ENCODE results near the gene USP35. TPM values are rescaled to one million over a fixed set of nuclear protein-coding genes. Genes with fewer than 3 reads are reported as not detected.

The USP35 gene
- polyA plus RNA-seq, 1 experiment, result 6.3 TPM

DNA sequence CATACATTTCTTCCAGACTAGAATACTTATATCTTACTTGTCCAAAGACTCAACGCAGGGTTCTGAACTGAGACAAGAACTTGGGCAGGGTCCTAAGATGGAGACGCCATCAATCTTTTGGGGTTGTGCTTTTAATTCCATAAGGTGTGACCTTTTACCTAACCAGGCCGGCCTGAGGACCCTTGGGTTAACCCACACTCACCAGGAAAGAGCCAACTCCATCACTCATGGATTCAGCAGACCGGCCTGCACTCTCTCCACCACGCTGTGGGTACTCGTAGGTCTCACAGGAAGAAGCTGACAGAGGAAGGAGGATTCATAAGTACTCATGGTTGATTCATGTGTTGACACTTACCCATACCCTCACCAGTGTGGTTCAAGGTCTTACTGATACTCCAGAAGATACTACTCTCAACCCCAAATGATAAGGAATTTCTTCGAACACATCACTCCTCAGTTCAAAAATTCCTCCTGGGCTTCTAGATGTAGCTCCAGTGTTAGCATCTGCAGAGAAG is 36.2 kb downstream of the USP35 start:
- Histone ChIP-seq H3K27me3 (ENCODE audit: control insufficient read depth, insufficient read depth, low read length) (no peaks in the 10 kb centered on the region), H3K36me3 (ENCODE audit: control insufficient read depth, insufficient read depth, low read length) (peaks cover 14% of the 10 kb centered on the region), H3K4me3 (ENCODE audit: low read depth, low read length) (no peak overlapping the region)
- TF ChIP-seq, protein P1, sequence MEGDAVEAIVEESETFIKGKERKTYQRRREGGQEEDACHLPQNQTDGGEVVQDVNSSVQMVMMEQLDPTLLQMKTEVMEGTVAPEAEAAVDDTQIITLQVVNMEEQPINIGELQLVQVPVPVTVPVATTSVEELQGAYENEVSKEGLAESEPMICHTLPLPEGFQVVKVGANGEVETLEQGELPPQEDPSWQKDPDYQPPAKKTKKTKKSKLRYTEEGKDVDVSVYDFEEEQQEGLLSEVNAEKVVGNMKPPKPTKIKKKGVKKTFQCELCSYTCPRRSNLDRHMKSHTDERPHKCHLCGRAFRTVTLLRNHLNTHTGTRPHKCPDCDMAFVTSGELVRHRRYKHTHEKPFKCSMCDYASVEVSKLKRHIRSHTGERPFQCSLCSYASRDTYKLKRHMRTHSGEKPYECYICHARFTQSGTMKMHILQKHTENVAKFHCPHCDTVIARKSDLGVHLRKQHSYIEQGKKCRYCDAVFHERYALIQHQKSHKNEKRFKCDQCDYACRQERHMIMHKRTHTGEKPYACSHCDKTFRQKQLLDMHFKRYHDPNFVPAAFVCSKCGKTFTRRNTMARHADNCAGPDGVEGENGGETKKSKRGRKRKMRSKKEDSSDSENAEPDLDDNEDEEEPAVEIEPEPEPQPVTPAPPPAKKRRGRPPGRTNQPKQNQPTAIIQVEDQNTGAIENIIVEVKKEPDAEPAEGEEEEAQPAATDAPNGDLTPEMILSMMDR (IDR thresholded peaks at IDR 0.05; ENCODE audit: insufficient read depth, low read depth, low read length), result no peak
- POLR2A ChIA-PET, result no interaction called here
- DNase-seq (ENCODE audit: low read depth), result no peak
- CTCF ChIA-PET, result interaction anchor here (1.0 to 5.1 kb wide), 3 partner anchors 29 to 340 kb away, joined by 3 to 47 read pairs (median 4); no protein-coding TSS in a partner anchor

DNA sequence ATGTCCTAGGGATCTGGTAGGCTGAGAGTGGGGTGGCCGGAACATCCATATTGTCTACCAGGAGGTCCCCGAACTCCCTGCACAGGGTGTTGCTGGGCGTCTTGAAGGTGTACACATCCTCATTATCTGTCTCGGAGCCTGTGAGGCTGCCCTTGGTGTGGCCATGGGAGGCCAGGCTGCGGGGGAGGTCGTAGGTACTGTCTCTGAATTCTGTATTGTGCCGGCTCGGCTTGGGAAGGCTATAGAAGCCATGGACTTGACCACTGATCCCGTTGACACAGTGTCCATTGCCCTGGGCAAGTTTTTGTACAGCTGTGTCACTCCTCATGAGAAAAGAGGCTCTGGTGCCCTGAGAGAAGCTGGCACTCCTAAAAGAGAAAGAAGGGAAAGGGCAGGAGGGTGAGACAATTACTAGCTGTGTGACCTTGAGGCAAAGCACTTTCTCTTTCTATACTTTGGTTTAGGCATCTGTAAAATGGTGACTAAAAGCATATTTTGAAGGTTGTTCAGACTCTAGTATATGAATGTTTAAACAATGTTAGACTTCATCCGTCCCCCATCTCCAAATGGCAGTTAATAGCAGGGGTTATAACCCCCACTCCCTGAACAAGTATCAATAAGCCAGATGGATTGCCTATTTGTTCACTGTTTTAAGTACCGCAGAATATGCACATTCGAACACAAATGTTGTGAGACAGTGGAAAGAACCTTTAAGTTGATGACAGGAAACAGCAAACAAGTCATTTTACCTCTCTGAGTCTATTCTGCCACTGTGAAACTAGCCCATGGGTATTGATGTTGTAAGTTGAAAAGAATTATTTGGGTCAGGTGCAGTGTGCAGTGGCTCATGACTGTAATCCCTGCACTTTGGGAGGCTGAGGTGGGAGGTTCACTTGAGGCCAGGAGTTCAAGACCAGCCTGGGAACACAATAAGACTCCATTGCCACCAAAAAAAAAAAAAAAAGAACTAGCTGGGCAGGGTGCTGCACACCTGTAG is 38.3 kb downstream of the USP35 start:
- ChIA-PET POLR2A (interaction anchor here (0.7 kb wide), 1 partner anchor 185 kb away, joined by 16 read pairs; no protein-coding TSS in a partner anchor), CTCF (interaction anchor here (1.0 to 5.1 kb wide), 9 partner anchors 9 to 338 kb away, joined by 3 to 47 read pairs (median 7); partner anchors contain the start of gene GAB2)
- no peak overlapping the region for H3K4me3 ChIP-seq (ENCODE audit: low read depth, low read length)

DNA sequence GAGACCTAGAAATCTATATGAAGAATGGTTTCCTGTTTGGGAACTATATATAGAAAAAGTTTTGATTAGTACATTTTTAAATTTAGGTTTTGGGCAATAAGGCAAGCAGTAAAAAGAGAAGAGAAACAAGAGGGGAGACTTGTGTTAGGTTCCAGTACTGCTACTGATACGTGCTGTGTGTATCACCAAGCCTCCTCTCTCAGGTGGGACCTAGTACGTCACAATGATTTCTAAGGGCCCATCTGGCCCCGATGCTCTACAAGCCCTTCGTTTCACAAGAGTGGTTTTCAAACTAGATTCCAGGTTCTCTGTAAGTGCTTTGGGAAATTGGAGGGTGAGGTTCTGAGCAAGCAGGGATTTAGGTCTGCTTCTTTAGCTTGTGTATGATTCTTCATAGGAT is 39.2 kb downstream of the USP35 start:
- H3K36me3 ChIP-seq (ENCODE audit: control insufficient read depth, insufficient read depth, low read length), result peaks cover 10% of the 10 kb centered on the region; the same call in 1 of the 2 replicates
- ChIA-PET CTCF (interaction anchor here (0.8 to 5.1 kb wide), 16 partner anchors 10 to 418 kb away, joined by 3 to 47 read pairs (median 4); partner anchors contain the start of gene GAB2), POLR2A (interaction anchor here (0.7 kb wide), 1 partner anchor 184 kb away, joined by 16 read pairs; no protein-coding TSS in a partner anchor)
- DNase-seq (ENCODE audit: low read depth), result no peak
- TF ChIP-seq, protein P1 (IDR thresholded peaks at IDR 0.05; ENCODE audit: insufficient read depth, low read depth, low read length), result no peak
- no peak overlapping the region for H3K4me3 ChIP-seq (ENCODE audit: low read depth, low read length)
- H3K27me3 ChIP-seq (ENCODE audit: control insufficient read depth, insufficient read depth, low read length), result no peaks in the 10 kb centered on the region

More for the DNA sequence above, 38.3 kb downstream of the USP35 start:
- peaks cover 12% of the 10 kb centered on the region; the same call in 1 of the 2 replicates for H3K36me3 ChIP-seq (ENCODE audit: control insufficient read depth, insufficient read depth, low read length)
- no peaks in the 10 kb centered on the region for H3K27me3 ChIP-seq (ENCODE audit: control insufficient read depth, insufficient read depth, low read length)
- TF ChIP-seq, protein P1 (IDR thresholded peaks at IDR 0.05; ENCODE audit: insufficient read depth, low read depth, low read length), result no peak
- no peak for DNase-seq (ENCODE audit: low read depth)

DNA sequence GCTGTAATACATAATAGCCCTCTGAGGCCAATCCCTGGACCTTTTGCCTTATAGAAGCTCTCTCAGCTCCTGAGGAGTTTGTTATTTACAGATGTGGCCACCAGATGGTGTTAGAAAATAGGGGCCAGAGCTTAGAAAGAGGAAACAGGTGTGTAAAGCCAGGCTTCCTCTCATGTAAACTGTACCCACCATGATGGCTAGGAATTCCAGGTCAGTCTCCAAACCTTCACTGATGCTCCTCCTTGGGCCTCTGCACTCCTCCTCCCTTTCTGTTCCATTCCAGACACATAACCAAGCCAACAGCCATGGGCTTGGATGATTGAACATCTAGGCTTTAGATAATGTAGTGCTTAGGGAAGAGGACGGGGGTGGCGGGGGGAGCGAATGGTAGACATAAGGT is 39.7 kb downstream of the USP35 start:
- CTCF ChIA-PET, result interaction anchor here (0.8 to 5.1 kb wide), 16 partner anchors 10 to 418 kb away, joined by 3 to 47 read pairs (median 4); partner anchors contain the start of gene GAB2
- Histone ChIP-seq H3K36me3 (ENCODE audit: control insufficient read depth, insufficient read depth, low read length) (peaks cover 9% of the 10 kb centered on the region; the same call in 1 of the 2 replicates), H3K4me3 (ENCODE audit: low read depth, low read length) (no peak overlapping the region), H3K27me3 (ENCODE audit: control insufficient read depth, insufficient read depth, low read length) (no peaks in the 10 kb centered on the region)
- no peak for DNase-seq (ENCODE audit: low read depth)
- POLR2A ChIA-PET, result no interaction called here
- TF ChIP-seq, protein P1 (IDR thresholded peaks at IDR 0.05; ENCODE audit: insufficient read depth, low read depth, low read length), result peak; percentile 53

DNA sequence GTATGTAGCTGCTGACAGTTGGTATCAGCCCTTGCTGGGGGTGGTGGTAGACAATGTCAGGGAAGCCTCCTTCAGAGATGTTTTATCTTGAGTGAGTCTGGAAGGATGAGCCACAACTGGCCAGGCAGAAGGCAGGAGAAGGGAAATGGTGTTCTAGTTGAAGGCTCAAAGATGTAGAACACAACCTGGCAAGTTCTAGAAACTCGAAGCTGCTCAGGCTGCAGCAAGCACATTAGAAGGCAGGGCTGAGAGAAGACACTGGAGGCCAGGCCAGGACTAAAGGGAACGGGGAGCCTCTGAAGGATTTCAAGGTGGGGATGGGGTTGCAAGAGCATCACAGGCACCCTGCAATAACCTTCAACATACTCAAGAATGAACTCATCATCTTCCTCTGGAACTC is 40.4 kb downstream of the USP35 start:
- Histone ChIP-seq H3K36me3 (ENCODE audit: control insufficient read depth, insufficient read depth, low read length) (peaks cover 9% of the 10 kb centered on the region; the same call in 1 of the 2 replicates), H3K4me3 (ENCODE audit: low read depth, low read length) (no peak overlapping the region), H3K27me3 (ENCODE audit: control insufficient read depth, insufficient read depth, low read length) (no peaks in the 10 kb centered on the region)
- DNase-seq (ENCODE audit: low read depth), result no peak
- TF ChIP-seq, protein P1 (IDR thresholded peaks at IDR 0.05; ENCODE audit: insufficient read depth, low read depth, low read length), result no peak
- POLR2A ChIA-PET, result no interaction called here
- CTCF ChIA-PET, result interaction anchor here (1.1 to 5.1 kb wide), 7 partner anchors 11 to 336 kb away, joined by 3 to 47 read pairs (median 8); partner anchors contain the start of gene GAB2
